GM19328 (cell line): ENCODE results near the gene OR2V2.
"Not testable (repeated sequence)": the region's sequence is repeated elsewhere in the genome, so short reads cannot be mapped to it uniquely, and the experiment has no call there.

Experiments used
- ATAC-seq: cut with Tn5 transposase; IDR thresholded peaks from one replicate; pipeline ENCODE4 v1.9.1; 2021; ENCODE audit warnings: mild to moderate bottlenecking, moderate library complexity; ENCODE audit not compliant: unreplicated experiment

The OR2V2 gene

GRCh38 chr5:181114844-181115778 is 32.3 kb upstream of the OR2V2 start:
- no peak for ATAC-seq

- ATAC-seq, result no peak
Observed at GRCh38 chr5:181118369-181118768, 29.0 kb upstream of the OR2V2 start.

- ATAC-seq, result no peak
Observed at GRCh38 chr5:181119105-181119504, 28.3 kb upstream of the OR2V2 start.

- no peak for ATAC-seq
Observed at GRCh38 chr5:181120306-181120705, 27.1 kb upstream of the OR2V2 start.

GRCh38 chr5:181120761-181121160 is 26.6 kb upstream of the OR2V2 start:
- ATAC-seq, result no peak

GRCh38 chr5:181121675-181122561 is 25.5 kb upstream of the OR2V2 start:
- ATAC-seq, result no peak

- ATAC-seq, result no peak
Observed at GRCh38 chr5:181124526-181124925, 22.9 kb upstream of the OR2V2 start.

GRCh38 chr5:181126841-181127240 is 20.5 kb upstream of the OR2V2 start:
- ATAC-seq, result no peak

GRCh38 chr5:181127456-181127855 is 19.9 kb upstream of the OR2V2 start:
- no peak for ATAC-seq

GRCh38 chr5:181127907-181128626 is 19.3 kb upstream of the OR2V2 start:
- ATAC-seq, result no peak

GRCh38 chr5:181129601-181130000 is 17.8 kb upstream of the OR2V2 start:
- no peak for ATAC-seq

GRCh38 chr5:181130081-181130480 is 17.3 kb upstream of the OR2V2 start:
- not testable (repeated sequence) for ATAC-seq

GRCh38 chr5:181130832-181131496 is 16.4 kb upstream of the OR2V2 start, which contains the start of gene OR2V1:
Gene OR2V1 (minus strand): TSS chr5:181131169. CDS start chr5:181125304, 5,865 bp downstream.
- ATAC-seq, result no peak

- no peak for ATAC-seq
Observed at GRCh38 chr5:181131514-181131913, 15.9 kb upstream of the OR2V2 start.

- no peak for ATAC-seq
Observed at GRCh38 chr5:181133083-181133482, 14.3 kb upstream of the OR2V2 start.

GRCh38 chr5:181133610-181134231 is 13.7 kb upstream of the OR2V2 start:
- no peak for ATAC-seq

- ATAC-seq, result no peak
Observed at GRCh38 chr5:181134259-181134658, 13.1 kb upstream of the OR2V2 start.

- no peak for ATAC-seq
Observed at GRCh38 chr5:181136361-181136955, 10.9 kb upstream of the OR2V2 start.

GRCh38 chr5:181138258-181138657 is 9.1 kb upstream of the OR2V2 start:
- ATAC-seq, result no peak

- no peak for ATAC-seq
Observed at GRCh38 chr5:181140766-181141165, 6.6 kb upstream of the OR2V2 start.
